Liver (tissue), 9 donors: Measurements from ENCODE around the gene ITCH. TPM values are rescaled to one million over a fixed set of nuclear protein-coding genes. Genes with fewer than 3 reads are reported as not detected.

Experiments used
- DNase-seq: peaks from one replicate; pipeline ENCODE4 v3.0.0-alpha.2; 2017; ENCODE audit warnings: low spot score
- H3K27ac ChIP-seq, 2 donors: one replicate each; pipeline ENCODE4 v1.7.0; 2013; ENCODE audit warnings: inconsistent platforms in 2 of 2, low read length in 2 of 2, control low read depth in 1 of 2, low read depth in 1 of 2, mild to moderate bottlenecking in 1 of 2
- H3K27me3 ChIP-seq, 4 donors: one replicate each; pipeline versions ENCODE4 v1.6.1 to v1.7.0; 2013; ENCODE audit warnings: low read length in 3 of 4, inconsistent platforms in 1 of 4, mild to moderate bottlenecking in 1 of 4, moderate library complexity in 1 of 4; ENCODE audit not compliant: control insufficient read depth in 4 of 4, insufficient read depth in 4 of 4
- H3K36me3 ChIP-seq, 4 donors: one replicate each; pipeline versions ENCODE4 v1.6.1 to v1.7.0; 2013; ENCODE audit warnings: low read length in 3 of 4, mild to moderate bottlenecking in 3 of 4, low read depth in 1 of 4, moderate library complexity in 1 of 4; ENCODE audit not compliant: control insufficient read depth in 4 of 4, insufficient read depth in 3 of 4
- H3K4me1 ChIP-seq, 4 donors: one replicate each; pipeline versions ENCODE4 v1.6.1 to v1.7.0; 2013; ENCODE audit warnings: low read length in 3 of 4, mild to moderate bottlenecking in 3 of 4, moderate library complexity in 1 of 4; ENCODE audit not compliant: control insufficient read depth in 4 of 4, insufficient read depth in 4 of 4
- H3K4me3 ChIP-seq, 3 donors: one replicate each; pipeline versions ENCODE4 v1.6.1 to v1.7.0; 2013; ENCODE audit warnings: low read length in 3 of 3, control low read depth in 1 of 3, low read depth in 1 of 3, mild to moderate bottlenecking in 1 of 3
- H3K9ac ChIP-seq, 2 donors: one replicate each; pipeline ENCODE4 v1.7.0; 2013; ENCODE audit warnings: low read length in 2 of 2, mild to moderate bottlenecking in 2 of 2, moderate library complexity in 2 of 2, control low read depth in 1 of 2, low read depth in 1 of 2
- H3K9me3 ChIP-seq, 4 donors: one replicate each; pipeline versions ENCODE4 v1.6.1 to v1.7.0; 2013; ENCODE audit warnings: low read length in 3 of 4; ENCODE audit not compliant: control insufficient read depth in 4 of 4
- EGR1 ChIP-seq, 2 donors: IDR thresholded peaks; 2 replicates each; pipeline ENCODE4 v1.6.1; 2016 to 2018; ENCODE audit warnings: antibody characterized with exemption in 2 of 2, low read depth in 2 of 2
- FOXA1 ChIP-seq: IDR thresholded peaks from 2 replicates; pipeline ENCODE4 v1.6.1; 2016; ENCODE audit warnings: antibody characterized with exemption
- FOXA2 ChIP-seq: IDR thresholded peaks from 2 replicates; pipeline ENCODE4 v1.6.1; 2016; ENCODE audit warnings: antibody characterized with exemption
- GABPA ChIP-seq, 2 donors: IDR thresholded peaks in 1 of 2; conservative IDR thresholded peaks in 1 of 2; 2 replicates each; pipeline ENCODE4 v1.6.1; 2016; ENCODE audit warnings: antibody characterized with exemption in 2 of 2, mild to moderate bottlenecking in 1 of 2, moderate library complexity in 1 of 2
- HNF4A ChIP-seq, 2 donors: conservative IDR thresholded peaks; 2 replicates each; pipeline ENCODE4 v1.6.1; 2016; ENCODE audit warnings: antibody characterized with exemption in 2 of 2, mild to moderate bottlenecking in 2 of 2
- HNF4G ChIP-seq: IDR thresholded peaks from 2 replicates; pipeline ENCODE4 v1.6.1; 2016; ENCODE audit warnings: antibody characterized with exemption
- JUND ChIP-seq, 2 donors: IDR thresholded peaks; 2 replicates each; pipeline ENCODE4 v1.6.1; 2016; ENCODE audit warnings: antibody characterized with exemption in 2 of 2
- NR2F2 ChIP-seq: IDR thresholded peaks from 2 replicates; pipeline ENCODE4 v1.6.1; 2016; ENCODE audit warnings: antibody characterized with exemption
- RAD21 ChIP-seq, 2 donors: IDR thresholded peaks; 2 replicates each; pipeline ENCODE4 v1.6.1; 2016; ENCODE audit warnings: antibody characterized with exemption in 2 of 2, mild to moderate bottlenecking in 2 of 2
- RXRA ChIP-seq, 2 donors: IDR thresholded peaks; 2 replicates each; pipeline ENCODE4 v1.6.1; 2017 to 2018; ENCODE audit warnings: antibody characterized with exemption in 2 of 2, mild to moderate bottlenecking in 1 of 2
- SP1 ChIP-seq: IDR thresholded peaks from 2 replicates; pipeline ENCODE4 v1.6.1; 2018; ENCODE audit warnings: antibody characterized with exemption, mild to moderate bottlenecking
- TAF1 ChIP-seq: conservative IDR thresholded peaks from 2 replicates; pipeline ENCODE4 v1.6.1; 2016; ENCODE audit warnings: antibody characterized with exemption, mild to moderate bottlenecking
- YY1 ChIP-seq: IDR thresholded peaks from 2 replicates; pipeline ENCODE4 v1.6.1; 2016; ENCODE audit warnings: antibody characterized with exemption, mild to moderate bottlenecking
- WGBS: extraction: QIAGEN DNeasy Blood & Tissue Kit; methylation state at CpG from one replicate; pipeline ENCODE4 v1.1.7; 2013; 5-methylcytosine and 5-hydroxymethylcytosine counted together
- polyA plus RNA-seq, 2 donors: library from polyadenylated mRNA; stranded (reverse) in 1 of 2; unstranded in 1 of 2; fragments of 200-250 nt in 1 of 2; fragments of >200 nt in 1 of 2; fragmentation: Nextera tagmentation in 1 of 2; extraction: Ambion mirVana in 1 of 2; gene quantifications; one replicate each; pipeline versions ENCODE4 v1.2.1 to v1.2.3, GENCODE V29; 2013 to 2015
- total RNA-seq, 2 donors: library from RNA; depleted of rRNA; stranded (reverse); fragments of >200 nt; gene quantifications; one replicate each; pipeline ENCODE4 v1.2.3, GENCODE V29; 2014
- TF ChIP-seq, protein P1 (sequence below): IDR thresholded peaks from 2 replicates; pipeline ENCODE4 v1.6.1; 2016; ENCODE audit warnings: antibody characterized with exemption
- TF ChIP-seq, protein P2 (sequence below): IDR thresholded peaks from 2 replicates; pipeline ENCODE4 v1.6.1; 2016; ENCODE audit warnings: antibody characterized with exemption, mild to moderate bottlenecking
- TF ChIP-seq, protein P3 (sequence below): IDR thresholded peaks from 2 replicates; pipeline ENCODE4 v1.6.1; 2016; ENCODE audit warnings: antibody characterized with exemption
- TF ChIP-seq, protein P4 (sequence below): IDR thresholded peaks from 2 replicates; pipeline ENCODE4 v1.6.1; 2016; ENCODE audit warnings: antibody characterized with exemption
- TF ChIP-seq, protein P5 (sequence below): fragments of 150-350 bp; IDR thresholded peaks from 2 replicates; pipeline ENCODE4 v1.5.1; 2017; ENCODE audit warnings: improper control_type of control experiment, low read depth, low read length; ENCODE audit not compliant: missing input control
- donor health status: healthy.
- donor health status: healthy.
- donor health status: healthy.
- donor health status: healthy.
- donor health status: healthy.

The ITCH gene
- total and polyA plus RNA-seq, 4 donors, result 14.3 to 85.3 (median 25.8) TPM

DNA sequence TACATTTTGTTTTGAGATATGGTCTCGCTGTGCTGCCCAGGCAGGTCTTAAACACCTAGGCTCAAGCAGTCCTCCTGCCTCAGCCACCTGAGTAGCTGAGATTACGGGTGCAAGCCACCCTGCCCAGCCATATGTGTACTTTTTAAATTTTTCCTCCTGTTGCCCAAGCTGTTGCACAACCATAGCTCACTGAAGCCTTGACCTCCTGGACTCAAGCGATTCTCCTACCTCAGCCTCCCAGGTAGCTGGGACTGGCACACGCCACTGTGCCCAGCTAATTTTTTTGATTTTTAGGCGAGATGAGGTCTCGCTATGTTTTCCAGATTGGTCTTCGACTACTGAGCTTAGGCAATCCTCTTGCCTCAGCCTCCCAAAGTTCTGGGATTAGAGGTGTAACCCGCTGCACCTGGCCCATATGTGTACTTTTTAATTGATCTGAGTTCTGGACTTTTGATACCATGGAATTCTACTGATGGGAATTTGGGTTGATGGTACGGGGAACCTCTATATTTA lies 44.9 kb downstream of the ITCH start:
- no peak for DNase-seq
- Histone ChIP-seq H3K4me1 (peaks cover 18 to 75% (median 62%) of the 10 kb centered on the region in 4 donors), H3K9ac (no peak overlapping the region), H3K27me3 (no peaks in the 10 kb centered on the region), H3K36me3 (peaks cover 0 to 16% (median 2%) of the 10 kb centered on the region in 4 donors), H3K27ac (peak overlapping the region; percentile 56 to 57), H3K4me3 (no peak overlapping the region), H3K9me3 (no peaks in the 10 kb centered on the region)
- TF ChIP-seq EGR1 (IDR thresholded peaks at IDR 0.05; ENCODE audit: low read depth in 2 of 2), result peak; percentile 24 to 48
- peak; percentile 72 for TF ChIP-seq YY1
- TF ChIP-seq, protein P1, sequence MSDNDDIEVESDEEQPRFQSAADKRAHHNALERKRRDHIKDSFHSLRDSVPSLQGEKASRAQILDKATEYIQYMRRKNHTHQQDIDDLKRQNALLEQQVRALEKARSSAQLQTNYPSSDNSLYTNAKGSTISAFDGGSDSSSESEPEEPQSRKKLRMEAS, result peak; percentile 78
- TF ChIP-seq SP1, result peak; percentile 96
- TF ChIP-seq HNF4G, result peak; percentile 91
- TF ChIP-seq FOXA2, result peak; percentile 6
- TF ChIP-seq RAD21 (IDR thresholded peaks at IDR 0.05), result peak; percentile 37 to 62
- TF ChIP-seq HNF4A (conservative IDR thresholded peaks at IDR 0.05), result peak; percentile 95 to 97
- TF ChIP-seq, protein P2, sequence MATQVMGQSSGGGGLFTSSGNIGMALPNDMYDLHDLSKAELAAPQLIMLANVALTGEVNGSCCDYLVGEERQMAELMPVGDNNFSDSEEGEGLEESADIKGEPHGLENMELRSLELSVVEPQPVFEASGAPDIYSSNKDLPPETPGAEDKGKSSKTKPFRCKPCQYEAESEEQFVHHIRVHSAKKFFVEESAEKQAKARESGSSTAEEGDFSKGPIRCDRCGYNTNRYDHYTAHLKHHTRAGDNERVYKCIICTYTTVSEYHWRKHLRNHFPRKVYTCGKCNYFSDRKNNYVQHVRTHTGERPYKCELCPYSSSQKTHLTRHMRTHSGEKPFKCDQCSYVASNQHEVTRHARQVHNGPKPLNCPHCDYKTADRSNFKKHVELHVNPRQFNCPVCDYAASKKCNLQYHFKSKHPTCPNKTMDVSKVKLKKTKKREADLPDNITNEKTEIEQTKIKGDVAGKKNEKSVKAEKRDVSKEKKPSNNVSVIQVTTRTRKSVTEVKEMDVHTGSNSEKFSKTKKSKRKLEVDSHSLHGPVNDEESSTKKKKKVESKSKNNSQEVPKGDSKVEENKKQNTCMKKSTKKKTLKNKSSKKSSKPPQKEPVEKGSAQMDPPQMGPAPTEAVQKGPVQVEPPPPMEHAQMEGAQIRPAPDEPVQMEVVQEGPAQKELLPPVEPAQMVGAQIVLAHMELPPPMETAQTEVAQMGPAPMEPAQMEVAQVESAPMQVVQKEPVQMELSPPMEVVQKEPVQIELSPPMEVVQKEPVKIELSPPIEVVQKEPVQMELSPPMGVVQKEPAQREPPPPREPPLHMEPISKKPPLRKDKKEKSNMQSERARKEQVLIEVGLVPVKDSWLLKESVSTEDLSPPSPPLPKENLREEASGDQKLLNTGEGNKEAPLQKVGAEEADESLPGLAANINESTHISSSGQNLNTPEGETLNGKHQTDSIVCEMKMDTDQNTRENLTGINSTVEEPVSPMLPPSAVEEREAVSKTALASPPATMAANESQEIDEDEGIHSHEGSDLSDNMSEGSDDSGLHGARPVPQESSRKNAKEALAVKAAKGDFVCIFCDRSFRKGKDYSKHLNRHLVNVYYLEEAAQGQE, result peak; percentile 66
- TF ChIP-seq NR2F2, result peak; percentile 78
- no peak for TF ChIP-seq TAF1
- peak; percentile 88 to 91 for TF ChIP-seq JUND (IDR thresholded peaks at IDR 0.05)
- TF ChIP-seq, protein P3, sequence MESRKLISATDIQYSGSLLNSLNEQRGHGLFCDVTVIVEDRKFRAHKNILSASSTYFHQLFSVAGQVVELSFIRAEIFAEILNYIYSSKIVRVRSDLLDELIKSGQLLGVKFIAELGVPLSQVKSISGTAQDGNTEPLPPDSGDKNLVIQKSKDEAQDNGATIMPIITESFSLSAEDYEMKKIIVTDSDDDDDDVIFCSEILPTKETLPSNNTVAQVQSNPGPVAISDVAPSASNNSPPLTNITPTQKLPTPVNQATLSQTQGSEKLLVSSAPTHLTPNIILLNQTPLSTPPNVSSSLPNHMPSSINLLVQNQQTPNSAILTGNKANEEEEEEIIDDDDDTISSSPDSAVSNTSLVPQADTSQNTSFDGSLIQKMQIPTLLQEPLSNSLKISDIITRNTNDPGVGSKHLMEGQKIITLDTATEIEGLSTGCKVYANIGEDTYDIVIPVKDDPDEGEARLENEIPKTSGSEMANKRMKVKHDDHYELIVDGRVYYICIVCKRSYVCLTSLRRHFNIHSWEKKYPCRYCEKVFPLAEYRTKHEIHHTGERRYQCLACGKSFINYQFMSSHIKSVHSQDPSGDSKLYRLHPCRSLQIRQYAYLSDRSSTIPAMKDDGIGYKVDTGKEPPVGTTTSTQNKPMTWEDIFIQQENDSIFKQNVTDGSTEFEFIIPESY, result peak; percentile 89
- TF ChIP-seq, protein P4, sequence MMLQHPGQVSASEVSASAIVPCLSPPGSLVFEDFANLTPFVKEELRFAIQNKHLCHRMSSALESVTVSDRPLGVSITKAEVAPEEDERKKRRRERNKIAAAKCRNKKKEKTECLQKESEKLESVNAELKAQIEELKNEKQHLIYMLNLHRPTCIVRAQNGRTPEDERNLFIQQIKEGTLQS, result peak; percentile 84
- TF ChIP-seq RXRA (IDR thresholded peaks at IDR 0.05), result peak; percentile 91 to 92
- TF ChIP-seq FOXA1, result peak; percentile 24
- TF ChIP-seq GABPA (IDR thresholded peaks at IDR 0.05 in 1 of 2, conservative IDR thresholded peaks at IDR 0.05 in 1 of 2), result peak in 1 of 2 donors; percentile 16
- TF ChIP-seq, protein P5, sequence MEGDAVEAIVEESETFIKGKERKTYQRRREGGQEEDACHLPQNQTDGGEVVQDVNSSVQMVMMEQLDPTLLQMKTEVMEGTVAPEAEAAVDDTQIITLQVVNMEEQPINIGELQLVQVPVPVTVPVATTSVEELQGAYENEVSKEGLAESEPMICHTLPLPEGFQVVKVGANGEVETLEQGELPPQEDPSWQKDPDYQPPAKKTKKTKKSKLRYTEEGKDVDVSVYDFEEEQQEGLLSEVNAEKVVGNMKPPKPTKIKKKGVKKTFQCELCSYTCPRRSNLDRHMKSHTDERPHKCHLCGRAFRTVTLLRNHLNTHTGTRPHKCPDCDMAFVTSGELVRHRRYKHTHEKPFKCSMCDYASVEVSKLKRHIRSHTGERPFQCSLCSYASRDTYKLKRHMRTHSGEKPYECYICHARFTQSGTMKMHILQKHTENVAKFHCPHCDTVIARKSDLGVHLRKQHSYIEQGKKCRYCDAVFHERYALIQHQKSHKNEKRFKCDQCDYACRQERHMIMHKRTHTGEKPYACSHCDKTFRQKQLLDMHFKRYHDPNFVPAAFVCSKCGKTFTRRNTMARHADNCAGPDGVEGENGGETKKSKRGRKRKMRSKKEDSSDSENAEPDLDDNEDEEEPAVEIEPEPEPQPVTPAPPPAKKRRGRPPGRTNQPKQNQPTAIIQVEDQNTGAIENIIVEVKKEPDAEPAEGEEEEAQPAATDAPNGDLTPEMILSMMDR, result no peak
- WGBS, result 36% methylated on average over 9 of the region's 9 CpGs
